Stimulated activated CD8-positive, alpha-beta memory T cell treated with anti-CD3 and anti-CD28 coated beads, Interleukin-4, amount 100 ng/mL, for 48 hours (primary cell): ENCODE data around the gene GABRG2.

Experiments
- DNase-seq: peaks from one replicate; pipeline ENCODE4 v3.0.0-alpha.2; 2020

GABRG2 gene

GRCh38 chr5:162196351-162196750 is 128.8 kb downstream of the GABRG2 start:
- no peak for DNase-seq

GRCh38 chr5:162202285-162202880 is 134.8 kb downstream of the GABRG2 start:
- DNase-seq: no peak
